ENCODE measurements around the gene AAGAB.

Gene AAGAB

DNA sequence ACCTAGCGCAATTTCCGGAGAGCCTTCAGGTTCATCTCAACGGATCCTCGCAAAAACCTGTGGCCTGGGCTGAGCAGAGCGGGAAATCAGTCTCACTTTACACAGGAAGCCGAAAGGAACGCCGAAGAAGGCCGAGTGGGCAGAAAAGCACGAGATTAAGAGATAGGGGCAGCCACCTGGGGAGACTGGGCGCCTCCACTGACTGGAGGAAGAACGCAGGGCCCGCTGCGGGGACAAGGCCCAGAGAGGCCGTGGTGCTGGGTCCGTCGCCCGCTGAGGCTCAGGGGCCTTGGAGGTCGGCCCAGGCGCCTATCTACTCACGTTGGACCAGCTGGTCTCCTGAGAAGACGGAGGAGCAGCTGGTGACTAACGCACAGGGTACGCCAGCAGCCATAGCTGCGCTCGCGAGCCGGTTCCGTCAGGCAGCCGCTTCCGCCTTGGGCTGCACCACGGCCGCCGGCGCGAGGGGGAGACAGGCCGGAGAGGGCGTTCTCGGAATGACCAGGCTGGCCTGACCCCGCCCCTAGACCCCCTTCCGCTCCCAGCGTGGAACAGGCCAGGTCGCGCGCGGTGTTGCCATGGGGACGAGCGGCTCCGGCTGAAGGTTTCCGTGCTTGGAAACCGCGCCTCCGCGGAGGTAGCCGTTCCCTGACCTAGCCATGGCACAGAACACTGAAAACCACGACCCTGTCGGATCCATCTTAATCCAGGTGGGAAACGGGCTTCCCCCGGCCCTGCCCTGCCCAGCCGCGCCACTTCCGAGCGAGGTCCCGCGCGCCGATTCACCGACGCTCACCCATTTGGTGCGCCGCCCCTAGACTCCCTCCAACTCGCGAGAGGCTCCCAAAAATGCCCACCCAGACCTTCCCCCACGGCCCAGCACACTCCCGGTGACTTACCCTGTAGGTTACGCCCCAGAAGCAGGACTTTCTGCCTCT, at the start of gene AAGAB, which contains the start of gene IQCH:
TSS of gene AAGAB (minus strand) at position 424 of the 938 bp plus-strand sequence. CDS start at position 394, 30 bp downstream.
TSS of gene IQCH (plus strand) at position 549 of the 938 bp plus-strand sequence. CDS start at position 660, 111 bp downstream.
- peak within 1 kb of the TSS; percentile 62 for H3K4me3 ChIP-seq (ENCODE audit: insufficient read depth, low read length, poor library complexity, severe bottlenecking)
- TF ChIP-seq EZH2phosphoT487 (conservative IDR thresholded peaks at IDR 0.05; ENCODE audit: low read length): no peak
- TF ChIP-seq, protein P1, sequence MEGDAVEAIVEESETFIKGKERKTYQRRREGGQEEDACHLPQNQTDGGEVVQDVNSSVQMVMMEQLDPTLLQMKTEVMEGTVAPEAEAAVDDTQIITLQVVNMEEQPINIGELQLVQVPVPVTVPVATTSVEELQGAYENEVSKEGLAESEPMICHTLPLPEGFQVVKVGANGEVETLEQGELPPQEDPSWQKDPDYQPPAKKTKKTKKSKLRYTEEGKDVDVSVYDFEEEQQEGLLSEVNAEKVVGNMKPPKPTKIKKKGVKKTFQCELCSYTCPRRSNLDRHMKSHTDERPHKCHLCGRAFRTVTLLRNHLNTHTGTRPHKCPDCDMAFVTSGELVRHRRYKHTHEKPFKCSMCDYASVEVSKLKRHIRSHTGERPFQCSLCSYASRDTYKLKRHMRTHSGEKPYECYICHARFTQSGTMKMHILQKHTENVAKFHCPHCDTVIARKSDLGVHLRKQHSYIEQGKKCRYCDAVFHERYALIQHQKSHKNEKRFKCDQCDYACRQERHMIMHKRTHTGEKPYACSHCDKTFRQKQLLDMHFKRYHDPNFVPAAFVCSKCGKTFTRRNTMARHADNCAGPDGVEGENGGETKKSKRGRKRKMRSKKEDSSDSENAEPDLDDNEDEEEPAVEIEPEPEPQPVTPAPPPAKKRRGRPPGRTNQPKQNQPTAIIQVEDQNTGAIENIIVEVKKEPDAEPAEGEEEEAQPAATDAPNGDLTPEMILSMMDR (IDR thresholded peaks at IDR 0.05; ENCODE audit: insufficient read depth, low read length, poor library complexity, severe bottlenecking): no peak
- H4K20me1 ChIP-seq (ENCODE audit: low read depth, low read length): no peaks in the 10 kb centered on the region
- peaks cover 15% of the 10 kb centered on the region; the same call in 1 of the 2 replicates for H3F3A ChIP-seq (ENCODE audit: insufficient read depth)
- H3K79me2 ChIP-seq (ENCODE audit: insufficient read depth, low read length): peaks cover 43% of the 10 kb centered on the region
- peak within 1 kb of the TSS; percentile 83 for H2AFZ ChIP-seq (ENCODE audit: low read depth, low read length, severe bottlenecking)
- peak within 1 kb of the TSS; percentile 71 for H3K9ac ChIP-seq (ENCODE audit: low read length)
- H3K4me2 ChIP-seq (ENCODE audit: low read depth, low read length, poor library complexity, severe bottlenecking): peak within 1 kb of the TSS; percentile 82
- no peaks in the 10 kb centered on the region for H3K9me2 ChIP-seq (replicated peaks; ENCODE audit: insufficient read depth, low read length)
- no peaks in the 10 kb centered on the region for H3K27me3 ChIP-seq (ENCODE audit: low read length)
- no peaks in the 10 kb centered on the region for H3K36me3 ChIP-seq (ENCODE audit: low read length)
- peak within 1 kb of the TSS; percentile 24 for H3K27ac ChIP-seq (ENCODE audit: low read depth, low read length)
- no peaks in the 10 kb centered on the region for H3K9me3 ChIP-seq (ENCODE audit: insufficient read depth, low read length)

- TF ChIP-seq, protein P1 (IDR thresholded peaks at IDR 0.05; ENCODE audit: insufficient read depth, low read length, poor library complexity, severe bottlenecking): peak; percentile 50
- no peak for TF ChIP-seq EZH2phosphoT487 (conservative IDR thresholded peaks at IDR 0.05; ENCODE audit: low read length)
- H3K27ac ChIP-seq (ENCODE audit: low read depth, low read length): no peak overlapping the region
- H3K79me2 ChIP-seq (ENCODE audit: insufficient read depth, low read length): no peaks in the 10 kb centered on the region
Measured at GRCh38 chr15:67303490-67304363, 49.3 kb upstream of the AAGAB start.

GRCh38 chr15:67300266-67301025, 46.0 kb upstream of the AAGAB start:
- Histone ChIP-seq H3K9me3 (ENCODE audit: insufficient read depth, low read length) (no peaks in the 10 kb centered on the region), H3K9me2 (replicated peaks; ENCODE audit: insufficient read depth, low read length) (no peaks in the 10 kb centered on the region), H3K27me3 (ENCODE audit: low read length) (no peaks in the 10 kb centered on the region), H3F3A (ENCODE audit: insufficient read depth) (no peaks in the 10 kb centered on the region), H4K20me1 (ENCODE audit: low read depth, low read length) (no peaks in the 10 kb centered on the region), H3K36me3 (ENCODE audit: low read length) (no peaks in the 10 kb centered on the region), H3K4me2 (ENCODE audit: low read depth, low read length, poor library complexity, severe bottlenecking) (no peak overlapping the region), H3K79me2 (ENCODE audit: insufficient read depth, low read length) (no peaks in the 10 kb centered on the region), H3K4me3 (ENCODE audit: insufficient read depth, low read length, poor library complexity, severe bottlenecking) (no peak overlapping the region), H2AFZ (ENCODE audit: low read depth, low read length, severe bottlenecking) (no peak overlapping the region), H3K9ac (ENCODE audit: low read length) (no peak overlapping the region), H3K27ac (ENCODE audit: low read depth, low read length) (no peak overlapping the region)
- TF ChIP-seq EZH2phosphoT487 (conservative IDR thresholded peaks at IDR 0.05; ENCODE audit: low read length): no peak
- TF ChIP-seq, protein P1 (IDR thresholded peaks at IDR 0.05; ENCODE audit: insufficient read depth, low read length, poor library complexity, severe bottlenecking): no peak

More at GRCh38 chr15:67303490-67304363, 49.3 kb upstream of the AAGAB start:
- Histone ChIP-seq H3F3A (ENCODE audit: insufficient read depth) (no peaks in the 10 kb centered on the region), H3K36me3 (ENCODE audit: low read length) (no peaks in the 10 kb centered on the region), H4K20me1 (ENCODE audit: low read depth, low read length) (no peaks in the 10 kb centered on the region), H3K4me3 (ENCODE audit: insufficient read depth, low read length, poor library complexity, severe bottlenecking) (no peak overlapping the region), H3K4me2 (ENCODE audit: low read depth, low read length, poor library complexity, severe bottlenecking) (no peak overlapping the region), H3K9me2 (replicated peaks; ENCODE audit: insufficient read depth, low read length) (no peaks in the 10 kb centered on the region), H3K9ac (ENCODE audit: low read length) (no peak overlapping the region), H3K27me3 (ENCODE audit: low read length) (no peaks in the 10 kb centered on the region), H3K9me3 (ENCODE audit: insufficient read depth, low read length) (no peaks in the 10 kb centered on the region), H2AFZ (ENCODE audit: low read depth, low read length, severe bottlenecking) (no peak overlapping the region)

Data from SU-DHL-6 (cell line).